SK-N-SH (cell line): ENCODE data around the gene UGT2A3. TPM values are rescaled to one million over a fixed set of nuclear protein-coding genes. Genes with fewer than 3 reads are reported as not detected.

Experiments used
- CTCF ChIA-PET: fragments of 300-600, 350-600 bp; formaldehyde crosslinking; extraction: SDS; loops from one replicate; lab custom pipeline; 2021; lab: Yijun Ruan, JAX
- POLR2A ChIA-PET: fragments of 350-600 bp; sonication (Branson Sonifier 250); formaldehyde crosslinking; extraction: SDS; loops from one replicate; lab custom pipeline; 2020; ENCODE audit warnings: antibody characterized with exemption, inconsistent platforms; lab: Yijun Ruan, JAX
- DNase-seq: peaks from one replicate; pipeline ENCODE4 v3.0.0; 2012
- H2AFZ ChIP-seq: fragments of 200-600 bp; sonication (generic); 2 replicates; pipeline ENCODE4 v1.8.1; 2016; ENCODE audit warnings: antibody characterized with exemption, mild to moderate bottlenecking, low read depth
- H3F3A ChIP-seq: fragments of 200-600 bp; sonication (generic); replicated peaks from 2 replicates; pipeline ENCODE3; 2016; ENCODE audit warnings: antibody characterized with exemption, mild to moderate bottlenecking; ENCODE audit not compliant: insufficient read depth
- H3K27ac ChIP-seq, 2 experiments: fragments of 200-500 bp in 1 of 2; fragments of 200-600 bp in 1 of 2; sonication (Bioruptor generic) in 1 of 2; sonication (generic), shearing (Covaris generic) in 1 of 2; 2 replicates each; pipeline versions ENCODE4 v1.5.1 to v1.6.1; 2014 to 2016; ENCODE audit warnings: low read depth in 2 of 2, inconsistent platforms in 1 of 2, low read length in 1 of 2, mild to moderate bottlenecking in 1 of 2, mixed read lengths in 1 of 2
- H3K27me3 ChIP-seq: fragments of 200-600 bp; sonication (generic), shearing (Covaris generic); 2 replicates; pipeline ENCODE4 v1.6.1; 2016; ENCODE audit warnings: mixed run types; ENCODE audit not compliant: insufficient read depth
- H3K36me3 ChIP-seq, 2 experiments: fragments of 200-500 bp in 1 of 2; fragments of 200-600 bp in 1 of 2; sonication (Bioruptor generic) in 1 of 2; sonication (generic) in 1 of 2; replicated peaks in 1 of 2; 2 replicates each; pipeline versions ENCODE3 to v1.5.1; 2014 to 2016; ENCODE audit warnings: low read length in 1 of 2, mild to moderate bottlenecking in 1 of 2; ENCODE audit not compliant: insufficient read depth in 2 of 2, control insufficient read depth in 1 of 2
- H3K4me1 ChIP-seq, 2 experiments: fragments of 200-500 bp in 1 of 2; fragments of 200-600 bp in 1 of 2; sonication (Bioruptor generic) in 1 of 2; sonication (generic), shearing (Covaris generic) in 1 of 2; 2 replicates each; pipeline versions ENCODE4 v1.5.1 to v1.6.1; 2014 to 2016; ENCODE audit warnings: low read depth in 1 of 2, low read length in 1 of 2, mixed run types in 1 of 2; ENCODE audit not compliant: insufficient read depth in 2 of 2, control insufficient read depth in 1 of 2
- H3K4me2 ChIP-seq: fragments of 200-600 bp; sonication (generic), shearing (Covaris generic); 2 replicates; pipeline ENCODE4 v1.6.1; 2017; ENCODE audit warnings: mixed run types
- H3K4me3 ChIP-seq, 2 experiments: fragments of 200-500 bp in 1 of 2; fragments of 200-600 bp in 1 of 2; sonication (Bioruptor generic) in 1 of 2; sonication (generic), shearing (Covaris generic) in 1 of 2; 2 replicates each; pipeline versions ENCODE4 v1.5.1 to v1.8.1; 2014 to 2016; ENCODE audit warnings: low read depth in 2 of 2, inconsistent platforms in 1 of 2, low read length in 1 of 2, mild to moderate bottlenecking in 1 of 2, mixed read lengths in 1 of 2, moderate library complexity in 1 of 2
- H3K79me2 ChIP-seq: fragments of 200-600 bp; sonication (generic); 2 replicates; pipeline ENCODE4 v1.8.1; 2017; ENCODE audit warnings: mild to moderate bottlenecking; ENCODE audit not compliant: insufficient read depth
- H3K9ac ChIP-seq: fragments of 200-600 bp; sonication (generic); 2 replicates; pipeline ENCODE4 v1.6.1; 2017; ENCODE audit warnings: mixed run types
- H3K9me2 ChIP-seq: fragments of 200-600 bp; sonication (generic); 2 replicates; pipeline ENCODE4 v1.6.1; 2017; ENCODE audit warnings: mixed run types
- H3K9me3 ChIP-seq: fragments of 200-600 bp; sonication (generic); 2 replicates; pipeline ENCODE4 v1.6.1; 2017; ENCODE audit warnings: mixed run types, mild to moderate bottlenecking, moderate library complexity
- H4K20me1 ChIP-seq: fragments of 200-600 bp; sonication (generic); 2 replicates; pipeline ENCODE4 v1.6.1; 2017; ENCODE audit warnings: mild to moderate bottlenecking, mixed run types; ENCODE audit not compliant: insufficient read depth
- ELF1 ChIP-seq: IDR thresholded peaks from 2 replicates; pipeline ENCODE4 v1.4.0; 2012
- EP300 ChIP-seq, 2 experiments: IDR thresholded peaks; 2 replicates each; pipeline versions ENCODE4 v1.4.0 to v1.6.1; 2012; ENCODE audit warnings: borderline replicate concordance in 1 of 2, low read depth in 1 of 2, low read length in 1 of 2
- FOXJ3 ChIP-seq: sonication (generic); formaldehyde crosslinking; IDR thresholded peaks from 2 replicates; pipeline ENCODE4 v1.5.1; 2020; ENCODE audit warnings: mild to moderate bottlenecking, missing genetic modification reagents
- FOXM1 ChIP-seq: IDR thresholded peaks from 2 replicates; pipeline ENCODE4 v1.4.0; 2012; ENCODE audit warnings: low read depth, mild to moderate bottlenecking
- GABPA ChIP-seq: IDR thresholded peaks from 2 replicates; pipeline ENCODE4 v1.4.0; 2012; ENCODE audit warnings: low read depth, mild to moderate bottlenecking
- IRF3 ChIP-seq: fragments of 150-350 bp; IDR thresholded peaks from 2 replicates; pipeline ENCODE4 v1.6.1; 2016; ENCODE audit warnings: mild to moderate bottlenecking, low read depth, low read length
- MAX ChIP-seq: IDR thresholded peaks from 2 replicates; pipeline ENCODE4 v1.4.0; 2012; ENCODE audit warnings: low read depth
- MEF2A ChIP-seq: IDR thresholded peaks from 2 replicates; pipeline ENCODE4 v1.4.0; 2012; ENCODE audit warnings: low read depth, borderline replicate concordance
- MXI1 ChIP-seq: IDR thresholded peaks from 2 replicates; pipeline ENCODE4 v1.6.1; 2012; ENCODE audit warnings: mild to moderate bottlenecking, low read depth, low read length, improper control_type of control experiment
- NFIC ChIP-seq: IDR thresholded peaks from 2 replicates; pipeline ENCODE4 v1.4.0; 2012; ENCODE audit warnings: borderline replicate concordance
- RCOR1 ChIP-seq: fragments of 150-350 bp; IDR thresholded peaks from 2 replicates; pipeline ENCODE4 v1.6.1; 2017; ENCODE audit warnings: antibody characterized with exemption, low read length
- REST ChIP-seq: IDR thresholded peaks from 2 replicates; pipeline ENCODE4 v1.6.1; 2012; ENCODE audit warnings: mild to moderate bottlenecking, low read depth, low read length, moderate library complexity
- RFX5 ChIP-seq: IDR thresholded peaks from 2 replicates; pipeline ENCODE4 v1.6.1; 2012; ENCODE audit warnings: mild to moderate bottlenecking, improper control_type of control experiment, low read length
- SMC3 ChIP-seq: IDR thresholded peaks from 2 replicates; pipeline ENCODE4 v1.6.1; 2012; ENCODE audit warnings: low read depth, low read length, improper control_type of control experiment
- USF1 ChIP-seq: IDR thresholded peaks from 2 replicates; pipeline ENCODE4 v1.4.0; 2012; ENCODE audit warnings: low read depth, borderline replicate concordance
- YY1 ChIP-seq: IDR thresholded peaks from 2 replicates; pipeline ENCODE4 v1.4.0; 2012; ENCODE audit warnings: low read depth, mild to moderate bottlenecking
- ZBTB33 ChIP-seq: IDR thresholded peaks from 2 replicates; pipeline ENCODE4 v1.4.0; 2012; ENCODE audit warnings: low read depth, borderline replicate concordance
- WGBS: methylation state at CpG from one replicate; pipeline ENCODE4 v1.1.6; 2017; ENCODE audit warnings: low lambda C conversion rate; 5-methylcytosine and 5-hydroxymethylcytosine counted together
- polyA plus RNA-seq, 3 experiments: library from polyadenylated mRNA; depleted of rRNA; stranded (reverse); fragments of >200 nt; gene quantifications; 2 replicates each; pipeline ENCODE4 v1.2.3, GENCODE V29; 2012
- small RNA-seq, 7 experiments: library from RNA; depleted of rRNA; stranded (forward); fragments of <200 nt; gene quantifications; one replicate each; pipeline ENCODE3, GENCODE V24; 2012

The UGT2A3 gene
- polyA plus RNA-seq, 1 of the 3 experiments (the other 2 are of a cell fraction) = not detected

- POLR2A ChIA-PET = no interaction called here
- CTCF ChIA-PET = no interaction called here
- Histone ChIP-seq H3K9ac (no peak overlapping the region), H3K4me1 (no peaks in the 10 kb centered on the region), H3F3A (no peaks in the 10 kb centered on the region)
- no peak for DNase-seq
- TF ChIP-seq ZBTB33 (no peak), RCOR1 (no peak), MEF2A (no peak), ELF1 (no peak), NFIC (no peak), GABPA (no peak), YY1 (no peak), IRF3 (no peak), REST (no peak), RFX5 (no peak), USF1 (no peak), FOXM1 (no peak), EP300 (IDR thresholded peaks at IDR 0.05; ENCODE audit: borderline replicate concordance in 1 of 2, low read depth in 1 of 2, low read length in 1 of 2) (no peak), SMC3 (no peak), MAX (no peak), FOXJ3 (no peak), MXI1 (no peak)
- TF ChIP-seq, all 33 proteins: peak for 0
- no peaks in the 10 kb centered on the region for H3K79me2 ChIP-seq
- H4K20me1 ChIP-seq = no peaks in the 10 kb centered on the region
- H3K4me3 ChIP-seq = no peak overlapping the region
- no peak overlapping the region for H3K27ac ChIP-seq
- no peaks in the 10 kb centered on the region for H3K36me3 ChIP-seq
- H3K27me3 ChIP-seq = no peaks in the 10 kb centered on the region; the same call in 1 of the 2 replicates
- no peak overlapping the region for H2AFZ ChIP-seq
- H3K4me2 ChIP-seq = no peak overlapping the region
- 11% methylated on average over 4 of the region's 6 CpGs for WGBS
- no peaks in the 10 kb centered on the region for H3K9me3 ChIP-seq
- H3K9me2 ChIP-seq = no peaks in the 10 kb centered on the region
These were observed 67.7 kb downstream of the UGT2A3 start for GRCh38 chr4:68883870-68884269.

Small RNA genes within 50 kb of the gene (small RNA-seq; reads per million reads assigned to genes)
- gene AC021146.3 (0 reads per million in 7 experiments), gene AC021146.6 (0 reads per million in 7 experiments)

Other genes with a start within 250 kb of the UGT2A3 start
- not detected in 2 replicates for gene UGT2B10, start 135.8 kb downstream of the UGT2A3 start, polyA plus RNA-seq (2012; rRNA removed)
- gene UGT2B7, start 144.7 kb upstream of the UGT2A3 start, polyA plus RNA-seq (2012; rRNA removed) = not detected in 2 replicates